ENCODE results near the gene ARHGAP18.

Gene ARHGAP18

DNA sequence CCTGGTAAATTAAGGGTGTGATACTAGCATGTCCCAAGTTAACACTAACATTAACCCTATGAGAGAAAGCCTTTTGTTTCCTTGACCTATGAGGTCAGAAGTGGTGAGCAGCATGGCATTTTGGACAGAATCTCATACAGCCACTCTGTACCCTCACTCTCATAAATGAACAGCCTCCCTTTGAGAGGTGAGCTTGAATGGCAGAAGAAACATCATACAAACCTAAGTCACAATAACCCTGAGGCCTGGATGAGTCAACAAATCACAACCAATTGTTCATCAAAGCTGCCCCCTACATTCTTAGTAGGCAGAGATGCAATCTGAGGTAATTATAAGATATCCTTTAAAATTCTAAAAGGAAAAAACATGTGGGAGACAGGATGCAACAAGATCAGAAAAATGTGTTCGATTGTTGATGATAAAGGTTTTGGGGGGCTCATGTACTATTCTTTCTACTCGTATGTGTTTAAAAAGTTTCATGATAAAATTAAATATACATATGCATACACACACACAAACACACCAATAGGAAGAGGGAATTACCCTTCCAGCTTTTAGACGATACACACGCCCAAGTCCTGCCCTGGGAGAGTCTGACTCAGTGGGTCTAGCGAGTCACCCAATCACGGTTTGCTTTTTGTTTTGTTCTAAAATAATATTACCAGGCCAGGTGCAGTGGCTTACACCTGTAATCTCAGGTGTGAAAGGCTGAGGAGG lies 117.3 kb downstream of the ARHGAP18 start:
- DNase-seq (ENCODE audit: extremely low read depth, low read depth), result no peak
- TF ChIP-seq, protein P1, sequence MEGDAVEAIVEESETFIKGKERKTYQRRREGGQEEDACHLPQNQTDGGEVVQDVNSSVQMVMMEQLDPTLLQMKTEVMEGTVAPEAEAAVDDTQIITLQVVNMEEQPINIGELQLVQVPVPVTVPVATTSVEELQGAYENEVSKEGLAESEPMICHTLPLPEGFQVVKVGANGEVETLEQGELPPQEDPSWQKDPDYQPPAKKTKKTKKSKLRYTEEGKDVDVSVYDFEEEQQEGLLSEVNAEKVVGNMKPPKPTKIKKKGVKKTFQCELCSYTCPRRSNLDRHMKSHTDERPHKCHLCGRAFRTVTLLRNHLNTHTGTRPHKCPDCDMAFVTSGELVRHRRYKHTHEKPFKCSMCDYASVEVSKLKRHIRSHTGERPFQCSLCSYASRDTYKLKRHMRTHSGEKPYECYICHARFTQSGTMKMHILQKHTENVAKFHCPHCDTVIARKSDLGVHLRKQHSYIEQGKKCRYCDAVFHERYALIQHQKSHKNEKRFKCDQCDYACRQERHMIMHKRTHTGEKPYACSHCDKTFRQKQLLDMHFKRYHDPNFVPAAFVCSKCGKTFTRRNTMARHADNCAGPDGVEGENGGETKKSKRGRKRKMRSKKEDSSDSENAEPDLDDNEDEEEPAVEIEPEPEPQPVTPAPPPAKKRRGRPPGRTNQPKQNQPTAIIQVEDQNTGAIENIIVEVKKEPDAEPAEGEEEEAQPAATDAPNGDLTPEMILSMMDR (IDR thresholded peaks at IDR 0.05; ENCODE audit: low read depth, low read length), result no peak

DNA sequence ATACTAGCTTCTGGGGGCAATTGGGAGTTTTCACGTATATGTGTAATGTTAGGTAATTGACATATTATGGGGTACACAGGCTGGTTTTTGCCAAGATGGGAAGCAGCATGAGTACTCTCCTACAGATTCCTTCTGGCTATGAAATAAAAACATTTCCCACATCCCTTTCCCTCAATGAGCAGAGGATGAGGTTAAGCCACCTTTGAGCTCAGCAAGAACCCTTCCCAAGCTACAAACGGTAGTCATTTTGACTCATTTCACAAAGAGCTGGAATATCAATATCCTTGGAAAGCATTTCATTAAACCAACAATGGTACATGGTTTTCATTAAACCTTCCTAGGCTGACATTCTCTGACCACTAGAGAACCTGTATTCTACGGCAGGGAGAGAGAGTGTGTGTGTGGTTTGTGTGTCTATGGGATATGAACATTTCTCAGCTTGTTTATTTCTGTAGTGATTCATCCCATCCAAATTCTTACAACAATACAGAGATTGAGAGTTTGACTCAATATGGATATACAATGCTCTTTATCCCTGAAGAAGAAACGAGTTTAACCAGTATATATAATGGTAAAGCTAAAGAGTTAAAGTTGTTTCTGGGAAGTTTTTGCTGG lies 119.5 kb downstream of the ARHGAP18 start:
- peak; percentile 93 for DNase-seq (ENCODE audit: extremely low read depth, low read depth)
- TF ChIP-seq, protein P1 (IDR thresholded peaks at IDR 0.05; ENCODE audit: low read depth, low read length), result no peak

DNA sequence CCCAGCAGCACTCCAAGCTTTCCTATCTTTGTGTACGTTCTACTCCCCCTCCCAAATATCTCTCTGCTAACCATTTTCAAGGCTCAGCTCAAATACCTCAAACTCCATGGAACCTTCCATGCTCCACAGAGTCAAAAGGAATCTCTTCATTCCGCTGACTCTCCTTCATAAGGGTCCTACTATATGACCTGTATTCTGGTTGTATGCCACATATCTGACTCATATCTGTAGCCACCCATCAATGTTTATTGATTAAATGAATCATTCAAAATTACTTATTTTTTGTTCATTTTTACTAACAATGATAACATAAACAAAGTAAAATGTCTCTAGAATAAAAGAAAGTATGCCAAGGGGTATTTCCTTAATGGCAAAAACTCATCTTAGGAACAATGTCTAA lies 123.2 kb downstream of the ARHGAP18 start:
- no peak for DNase-seq (ENCODE audit: extremely low read depth, low read depth)
- TF ChIP-seq, protein P1 (IDR thresholded peaks at IDR 0.05; ENCODE audit: low read depth, low read length), result no peak

DNA sequence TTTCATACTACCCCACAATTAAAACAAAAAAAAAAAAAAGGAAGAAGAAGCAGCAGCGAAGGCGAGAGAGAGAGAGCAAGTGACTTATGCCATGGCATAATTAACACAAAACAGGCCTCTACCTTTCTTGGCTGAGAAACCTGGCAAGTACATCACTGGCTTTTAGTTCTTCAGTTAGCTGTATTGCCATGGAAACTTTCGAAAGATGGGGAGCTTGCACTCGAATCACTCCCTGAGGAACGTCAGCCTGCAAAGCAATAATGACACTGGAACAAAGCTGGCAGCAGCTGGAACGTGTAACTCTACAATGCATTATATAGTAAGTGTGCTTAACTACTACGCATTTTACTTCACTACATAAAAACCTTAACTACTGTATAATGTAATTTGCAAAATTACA lies 126.1 kb downstream of the ARHGAP18 start:
- TF ChIP-seq, protein P1 (IDR thresholded peaks at IDR 0.05; ENCODE audit: low read depth, low read length), result no peak
- no peak for DNase-seq (ENCODE audit: extremely low read depth, low read depth)

DNA sequence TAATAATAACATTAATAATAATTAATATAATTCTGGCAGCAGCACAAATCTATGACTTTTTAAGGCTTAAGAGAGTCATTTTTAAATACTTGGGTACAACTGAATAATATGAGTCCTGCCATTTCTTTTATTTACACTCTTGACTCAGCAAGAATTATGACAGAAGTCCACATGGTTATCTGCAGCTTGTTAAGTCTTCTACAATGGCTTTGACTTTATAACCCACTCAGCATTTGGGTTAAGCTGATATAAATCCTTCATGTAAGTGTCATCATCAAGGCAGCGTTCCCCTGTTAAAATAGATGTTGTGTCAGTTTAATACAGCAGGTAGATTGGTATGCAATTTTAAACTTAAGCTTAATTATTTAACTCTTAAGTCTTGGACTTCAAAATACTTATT lies 131.7 kb downstream of the ARHGAP18 start:
- no peak for DNase-seq (ENCODE audit: extremely low read depth, low read depth)
- TF ChIP-seq, protein P1 (IDR thresholded peaks at IDR 0.05; ENCODE audit: low read depth, low read length), result no peak

DNA sequence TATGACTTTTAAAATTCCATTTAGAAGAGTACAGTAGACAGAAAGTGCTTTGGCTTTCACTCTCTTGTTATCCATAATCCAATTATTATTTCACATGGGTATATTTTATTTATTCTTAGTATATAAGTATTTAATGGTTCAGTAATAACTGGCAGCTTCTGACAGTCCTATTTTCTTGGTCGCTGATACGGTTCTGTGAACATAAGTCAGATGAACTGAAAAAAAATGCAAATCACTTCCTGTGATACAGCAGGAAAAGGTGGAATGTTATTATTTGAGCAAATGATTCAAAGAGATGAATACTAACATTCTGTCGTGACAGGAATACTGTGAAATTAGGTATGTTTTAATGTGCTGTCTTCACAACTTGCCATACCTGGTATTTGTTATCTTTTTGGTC lies 132.3 kb downstream of the ARHGAP18 start:
- DNase-seq (ENCODE audit: extremely low read depth, low read depth), result no peak
- TF ChIP-seq, protein P1 (IDR thresholded peaks at IDR 0.05; ENCODE audit: low read depth, low read length), result no peak

DNA sequence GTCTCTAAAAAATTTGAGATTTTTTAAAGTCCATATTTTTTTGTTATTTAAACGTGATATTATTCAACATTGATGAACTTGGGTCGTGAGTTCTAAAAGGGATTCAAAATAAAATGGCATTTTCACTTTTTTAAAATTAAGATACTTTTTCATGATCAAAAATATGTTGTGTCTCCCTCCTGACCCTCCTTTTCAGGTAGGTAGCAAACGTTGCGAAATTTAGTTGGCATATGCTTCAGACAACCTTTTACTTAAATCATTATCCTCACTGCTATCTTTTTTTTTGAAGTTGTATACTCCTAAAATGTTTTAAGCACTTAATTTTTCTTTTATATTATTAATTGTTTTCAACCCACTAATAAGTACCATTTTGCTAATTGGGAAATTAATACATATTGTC lies 133.5 kb downstream of the ARHGAP18 start:
- TF ChIP-seq, protein P1 (IDR thresholded peaks at IDR 0.05; ENCODE audit: low read depth, low read length), result no peak
- DNase-seq (ENCODE audit: extremely low read depth, low read depth), result no peak

Data from AG09319 (cell line).